ENCODE results near the gene MAP3K3.

GRCh38 chr17:63716426-63716825, 94.2 kb downstream of the MAP3K3 start:
- TF ChIP-seq EZH2phosphoT487 (conservative IDR thresholded peaks at IDR 0.05; ENCODE audit: low read length) (no peak), CTCF (IDR thresholded peaks at IDR 0.05; ENCODE audit: insufficient read depth, low read length, poor library complexity, severe bottlenecking) (no peak)
